Neural cell (in vitro differentiated cells): Measurements from ENCODE around the gene AANAT.

Experiments
- CTCF ChIP-seq: fragments of 450-650 bp; IDR thresholded peaks from 2 replicates; pipeline ENCODE4 v1.5.1; 2014; ENCODE audit warnings: antibody characterized with exemption, mild to moderate bottlenecking, moderate library complexity; ENCODE audit not compliant: poor library complexity, severe bottlenecking
- EP300 ChIP-seq: fragments of 450-650 bp; conservative IDR thresholded peaks from 2 replicates; pipeline ENCODE4 v1.6.1; 2014; ENCODE audit warnings: antibody characterized with exemption, mild to moderate bottlenecking, moderate library complexity; ENCODE audit not compliant: poor library complexity, severe bottlenecking
- POLR2AphosphoS5 ChIP-seq: IDR thresholded peaks from 2 replicates; pipeline ENCODE4 v1.6.1; 2012
- RAD21 ChIP-seq: fragments of 450-650 bp; conservative IDR thresholded peaks from 2 replicates; pipeline ENCODE4 v1.6.1; 2014; ENCODE audit warnings: antibody characterized with exemption, mild to moderate bottlenecking, moderate library complexity
- TF ChIP-seq, protein P1 (sequence below): IDR thresholded peaks from 2 replicates; pipeline ENCODE4 v1.6.1; 2012; ENCODE audit warnings: borderline replicate concordance

- TF ChIP-seq CTCF (no peak), EP300 (no peak), POLR2AphosphoS5 (no peak), RAD21 (no peak)
- TF ChIP-seq, protein P1, sequence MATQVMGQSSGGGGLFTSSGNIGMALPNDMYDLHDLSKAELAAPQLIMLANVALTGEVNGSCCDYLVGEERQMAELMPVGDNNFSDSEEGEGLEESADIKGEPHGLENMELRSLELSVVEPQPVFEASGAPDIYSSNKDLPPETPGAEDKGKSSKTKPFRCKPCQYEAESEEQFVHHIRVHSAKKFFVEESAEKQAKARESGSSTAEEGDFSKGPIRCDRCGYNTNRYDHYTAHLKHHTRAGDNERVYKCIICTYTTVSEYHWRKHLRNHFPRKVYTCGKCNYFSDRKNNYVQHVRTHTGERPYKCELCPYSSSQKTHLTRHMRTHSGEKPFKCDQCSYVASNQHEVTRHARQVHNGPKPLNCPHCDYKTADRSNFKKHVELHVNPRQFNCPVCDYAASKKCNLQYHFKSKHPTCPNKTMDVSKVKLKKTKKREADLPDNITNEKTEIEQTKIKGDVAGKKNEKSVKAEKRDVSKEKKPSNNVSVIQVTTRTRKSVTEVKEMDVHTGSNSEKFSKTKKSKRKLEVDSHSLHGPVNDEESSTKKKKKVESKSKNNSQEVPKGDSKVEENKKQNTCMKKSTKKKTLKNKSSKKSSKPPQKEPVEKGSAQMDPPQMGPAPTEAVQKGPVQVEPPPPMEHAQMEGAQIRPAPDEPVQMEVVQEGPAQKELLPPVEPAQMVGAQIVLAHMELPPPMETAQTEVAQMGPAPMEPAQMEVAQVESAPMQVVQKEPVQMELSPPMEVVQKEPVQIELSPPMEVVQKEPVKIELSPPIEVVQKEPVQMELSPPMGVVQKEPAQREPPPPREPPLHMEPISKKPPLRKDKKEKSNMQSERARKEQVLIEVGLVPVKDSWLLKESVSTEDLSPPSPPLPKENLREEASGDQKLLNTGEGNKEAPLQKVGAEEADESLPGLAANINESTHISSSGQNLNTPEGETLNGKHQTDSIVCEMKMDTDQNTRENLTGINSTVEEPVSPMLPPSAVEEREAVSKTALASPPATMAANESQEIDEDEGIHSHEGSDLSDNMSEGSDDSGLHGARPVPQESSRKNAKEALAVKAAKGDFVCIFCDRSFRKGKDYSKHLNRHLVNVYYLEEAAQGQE = no peak
Measured at GRCh38 chr17:76519048-76519966, 51.9 kb downstream of the AANAT start.
